Measurements from ENCODE around the gene TMEM62. TPM values are rescaled to one million over a fixed set of nuclear protein-coding genes. Genes with fewer than 3 reads are reported as not detected.

The TMEM62 gene
- total RNA-seq, 1 experiment from 2014 or later, result 32.7 TPM

DNA sequence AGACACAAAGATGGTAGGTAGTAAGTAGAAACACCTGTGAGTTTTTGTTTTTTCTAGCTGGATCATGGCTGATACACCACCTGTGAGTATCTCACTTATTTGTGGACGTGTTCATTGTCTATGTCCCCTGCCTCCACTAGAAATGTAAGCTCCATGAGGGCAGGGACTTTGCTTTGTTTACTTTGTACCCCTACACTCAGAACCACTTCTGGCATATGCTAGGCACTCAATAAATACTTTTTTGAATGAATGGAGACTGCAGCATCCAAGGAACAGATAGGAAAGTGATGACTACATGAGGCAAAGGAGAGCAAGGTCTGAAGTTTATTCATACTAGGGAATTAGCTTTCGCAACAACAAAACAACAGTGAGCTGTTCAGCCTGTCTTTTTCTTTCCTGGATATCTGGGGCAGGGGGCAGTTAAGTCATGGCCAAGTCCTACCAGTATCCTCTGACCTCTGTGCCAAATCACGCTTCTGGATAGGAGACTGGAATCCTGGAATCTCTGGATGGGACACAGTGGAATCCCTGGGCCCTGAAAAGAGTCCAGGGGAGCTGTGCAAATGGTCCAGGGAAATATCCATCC, 99.0 kb downstream of the TMEM62 start:
- no peak for DNase-seq (ENCODE audit: low read depth)

Other genes with a start within 250 kb of the TMEM62 start
- 8.2 and 9.9 TPM in 2 replicates for gene TTBK2, start 212.8 kb upstream of the TMEM62 start, total RNA-seq (2014; rRNA removed; shearing (Covaris generic))
- 15.2 and 19.1 TPM in 2 replicates for gene UBR1, start 27.5 kb upstream of the TMEM62 start, total RNA-seq (2014; rRNA removed; shearing (Covaris generic))
- gene CCNDBP1, start 51.8 kb downstream of the TMEM62 start, total RNA-seq (2014; rRNA removed; shearing (Covaris generic)), result 32.4 and 53.6 TPM in 2 replicates
- not detected in 2 replicates for gene EPB42, start 87.4 kb downstream of the TMEM62 start, total RNA-seq (2014; rRNA removed; shearing (Covaris generic))
- not detected in 2 replicates for gene TGM5, start 133.3 kb downstream of the TMEM62 start, total RNA-seq (2014; rRNA removed; shearing (Covaris generic))
- not detected in 2 replicates for gene TGM7, start 168.7 kb downstream of the TMEM62 start, total RNA-seq (2014; rRNA removed; shearing (Covaris generic))
- 4.7 and 8.8 TPM in 2 replicates for gene LCMT2, start 197.0 kb downstream of the TMEM62 start, total RNA-seq (2014; rRNA removed; shearing (Covaris generic))
- 19.2 and 28.1 TPM in 2 replicates for gene ZSCAN29, start 237.5 kb downstream of the TMEM62 start, total RNA-seq (2014; rRNA removed; shearing (Covaris generic))
- gene TUBGCP4, start 237.5 kb downstream of the TMEM62 start, total RNA-seq (2014; rRNA removed; shearing (Covaris generic)), result 22.1 and 24.5 TPM in 2 replicates